A673 (cell line): ENCODE data around the gene RGS17. TPM values are rescaled to one million over a fixed set of nuclear protein-coding genes. Genes with fewer than 3 reads are reported as not detected.

Source experiments
- BruUV-seq: library from RNA; stranded (reverse); fragments of 400-500 nt; replicated peaks from 2 replicates; lab custom pipeline; 2021; lab: Mats Ljungman, UMichigan
- CTCF ChIA-PET: fragments of 300-600 bp; sonication (Branson Sonifier 250); formaldehyde crosslinking; loops from one replicate; lab custom pipeline; 2022; ENCODE audit warnings: antibody characterized with exemption; lab: Charles Lee
- POLR2A ChIA-PET: fragments of 300-600 bp; sonication (Branson Sonifier 250); formaldehyde crosslinking; loops from one replicate; lab custom pipeline; 2022; ENCODE audit warnings: antibody characterized with exemption; ENCODE audit not compliant: low non-redundant PET; lab: Charles Lee
- DNase-seq: peaks from one replicate; pipeline ENCODE4 v3.0.0-alpha.2; 2015; ENCODE audit warnings: low spot score
- H3K27ac ChIP-seq: fragments of 200-600 bp; sonication (generic); 2 replicates; pipeline ENCODE4 v1.5.1; 2016; ENCODE audit warnings: mixed run types, low read depth, mild to moderate bottlenecking, mixed read lengths, antibody characterized with exemption, low read length; ENCODE audit not compliant: poor library complexity, severe bottlenecking
- H3K27me3 ChIP-seq: fragments of 200-600 bp; sonication (generic); replicated peaks from 2 replicates; pipeline ENCODE4 v1.6.1; 2017; ENCODE audit warnings: mixed run types, low read depth, mild to moderate bottlenecking, mixed read lengths, antibody characterized with exemption, low read length; ENCODE audit not compliant: insufficient read depth, poor library complexity
- H3K36me3 ChIP-seq: fragments of 200-600 bp; sonication (generic); 2 replicates; pipeline ENCODE4 v1.6.1; 2016; ENCODE audit warnings: mixed run types, mild to moderate bottlenecking, mixed read lengths, antibody characterized with exemption, low read length; ENCODE audit not compliant: insufficient read depth, poor library complexity, severe bottlenecking
- H3K4me1 ChIP-seq: fragments of 200-600 bp; sonication (generic); 2 replicates; pipeline ENCODE4 v1.6.1; 2017; ENCODE audit warnings: mixed run types, mild to moderate bottlenecking, mixed read lengths, antibody characterized with exemption, low read length; ENCODE audit not compliant: insufficient read depth, poor library complexity, severe bottlenecking
- H3K4me3 ChIP-seq: fragments of 200-600 bp; sonication (generic); 2 replicates; pipeline ENCODE4 v1.5.1; 2016; ENCODE audit warnings: low read depth, mixed run types, mild to moderate bottlenecking, mixed read lengths, low read length; ENCODE audit not compliant: poor library complexity, severe bottlenecking
- H3K9me3 ChIP-seq: fragments of 200-600 bp; sonication (generic); 2 replicates; pipeline ENCODE4 v1.6.1; 2016; ENCODE audit warnings: mixed run types, low read depth, mild to moderate bottlenecking, mixed read lengths, antibody characterized with exemption, low read length; ENCODE audit not compliant: poor library complexity, severe bottlenecking
- CTCF ChIP-seq: fragments of 300-800, 200-600 bp; sonication (generic); conservative IDR thresholded peaks from 2 replicates; pipeline ENCODE4 v1.5.1; 2017; ENCODE audit warnings: low read depth, mild to moderate bottlenecking, antibody characterized with exemption, low read length, moderate library complexity, mixed read lengths
- EZH2 ChIP-seq: fragments of 200-600 bp; sonication (generic); IDR thresholded peaks from 2 replicates; pipeline ENCODE4 v1.6.1; 2017; ENCODE audit warnings: borderline replicate concordance, low read depth, mild to moderate bottlenecking, mixed read lengths, antibody characterized with exemption, low read length; ENCODE audit not compliant: poor library complexity, severe bottlenecking
- intact Hi-C: fragments of 100-400 bp; cut with micrococcal nuclease; formaldehyde crosslinking; loops from one replicate; pipeline ENCODE4 v1.10.0; 2022; ENCODE audit not compliant: unreplicated experiment
- total RNA-seq: library from RNA; stranded (reverse); gene quantifications from 2 replicates; pipeline ENCODE4 v1.2.3, GENCODE V29; 2021

RGS17 gene
- total RNA-seq, 1 experiment from 2014 or later: 2.4 TPM

- no peak for DNase-seq
- no peaks in the 10 kb centered on the region for H3K9me3 ChIP-seq
- no peaks in the 10 kb centered on the region for H3K4me1 ChIP-seq
- ChIA-PET POLR2A (no interaction called here), CTCF (no interaction called here)
- intact Hi-C loops: no loop called here
- H3K36me3 ChIP-seq: no peaks in the 10 kb centered on the region
- no peak overlapping the region for H3K27ac ChIP-seq
- no peak for TF ChIP-seq CTCF
- TF ChIP-seq EZH2: no peak
- BruUV-seq: no TSS peak
- H3K27me3 ChIP-seq: peaks cover 4% of the 10 kb centered on the region
- no peak overlapping the region for H3K4me3 ChIP-seq
Measured at GRCh38 chr6:153099636-153100035, 31.4 kb downstream of the RGS17 start.

GRCh38 chr6:153096792-153097191, 34.3 kb downstream of the RGS17 start:
- H3K27me3 ChIP-seq: peaks cover 4% of the 10 kb centered on the region
- no TSS peak for BruUV-seq
- ChIA-PET POLR2A (no interaction called here), CTCF (no interaction called here)
- H3K4me3 ChIP-seq: no peak overlapping the region
- no peaks in the 10 kb centered on the region for H3K9me3 ChIP-seq
- H3K27ac ChIP-seq: no peak overlapping the region
- H3K4me1 ChIP-seq: no peaks in the 10 kb centered on the region
- no peak for DNase-seq
- intact Hi-C loops: no loop called here
- no peaks in the 10 kb centered on the region for H3K36me3 ChIP-seq
- TF ChIP-seq EZH2 (no peak), CTCF (no peak)

- no peak for TF ChIP-seq EZH2
- no peak for TF ChIP-seq CTCF
- ChIA-PET POLR2A (no interaction called here), CTCF (no interaction called here)
- Histone ChIP-seq H3K4me1 (no peaks in the 10 kb centered on the region), H3K4me3 (no peak overlapping the region), H3K9me3 (no peaks in the 10 kb centered on the region), H3K27me3 (peaks cover 4% of the 10 kb centered on the region), H3K27ac (no peak overlapping the region), H3K36me3 (no peaks in the 10 kb centered on the region)
- intact Hi-C loops: no loop called here
- BruUV-seq: no TSS peak
- DNase-seq: no peak
Measured at GRCh38 chr6:153096031-153096430, 35.1 kb downstream of the RGS17 start.
